Vagina (tissue), 2 donors: ENCODE data around the gene PTGR2.

ENCODE experiments used
- POLR2A ChIP-seq, 2 donors: fragments of 450-650 bp; IDR thresholded peaks; one replicate each; pipeline ENCODE4 v1.6.1; 2017; ENCODE audit warnings: antibody characterized with exemption in 2 of 2, mild to moderate bottlenecking in 2 of 2, moderate library complexity in 2 of 2
- POLR2AphosphoS5 ChIP-seq, 2 donors: sonication (generic); formaldehyde crosslinking; IDR thresholded peaks; one replicate each; pipeline ENCODE4 v1.9.0; 2017; ENCODE audit warnings: antibody characterized with exemption in 2 of 2, mild to moderate bottlenecking in 2 of 2, low read depth in 1 of 2; ENCODE audit not compliant: insufficient read depth in 1 of 2
- TF ChIP-seq, protein P1 (sequence below), 3 experiments: fragments of 450-650 bp in 2 of 3; fragments of 200-600 bp in 1 of 3; sonication (generic) in 1 of 3; IDR thresholded peaks; one replicate each; pipeline ENCODE4 v1.5.1; 2017 to 2019; ENCODE audit warnings: antibody characterized with exemption in 3 of 3, mild to moderate bottlenecking in 2 of 3, moderate library complexity in 2 of 3

DNA sequence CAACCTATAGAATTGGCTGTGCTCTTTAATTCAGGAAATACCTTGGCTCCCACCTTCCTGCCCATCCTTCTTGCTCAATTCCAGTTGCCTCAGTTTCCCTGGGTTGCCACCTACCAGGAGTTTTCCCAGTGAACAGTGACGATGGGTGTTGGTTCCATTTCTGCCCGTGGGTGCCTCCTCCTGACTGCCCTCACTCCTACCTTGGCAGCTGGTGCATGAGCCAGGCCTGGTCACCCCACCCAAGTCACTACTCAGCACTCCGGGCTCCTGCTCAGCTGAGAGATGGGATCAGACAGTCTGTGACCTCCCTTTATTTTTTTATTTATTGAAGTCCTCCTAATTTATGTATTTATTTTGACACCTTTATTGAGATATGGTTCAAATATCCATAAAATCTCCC lies 31.0 kb upstream of the PTGR2 start:
- TF ChIP-seq, protein P1, sequence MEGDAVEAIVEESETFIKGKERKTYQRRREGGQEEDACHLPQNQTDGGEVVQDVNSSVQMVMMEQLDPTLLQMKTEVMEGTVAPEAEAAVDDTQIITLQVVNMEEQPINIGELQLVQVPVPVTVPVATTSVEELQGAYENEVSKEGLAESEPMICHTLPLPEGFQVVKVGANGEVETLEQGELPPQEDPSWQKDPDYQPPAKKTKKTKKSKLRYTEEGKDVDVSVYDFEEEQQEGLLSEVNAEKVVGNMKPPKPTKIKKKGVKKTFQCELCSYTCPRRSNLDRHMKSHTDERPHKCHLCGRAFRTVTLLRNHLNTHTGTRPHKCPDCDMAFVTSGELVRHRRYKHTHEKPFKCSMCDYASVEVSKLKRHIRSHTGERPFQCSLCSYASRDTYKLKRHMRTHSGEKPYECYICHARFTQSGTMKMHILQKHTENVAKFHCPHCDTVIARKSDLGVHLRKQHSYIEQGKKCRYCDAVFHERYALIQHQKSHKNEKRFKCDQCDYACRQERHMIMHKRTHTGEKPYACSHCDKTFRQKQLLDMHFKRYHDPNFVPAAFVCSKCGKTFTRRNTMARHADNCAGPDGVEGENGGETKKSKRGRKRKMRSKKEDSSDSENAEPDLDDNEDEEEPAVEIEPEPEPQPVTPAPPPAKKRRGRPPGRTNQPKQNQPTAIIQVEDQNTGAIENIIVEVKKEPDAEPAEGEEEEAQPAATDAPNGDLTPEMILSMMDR (IDR thresholded peaks at IDR 0.05), result no peak
- no peak for TF ChIP-seq POLR2A (IDR thresholded peaks at IDR 0.05)
- no peak for TF ChIP-seq POLR2AphosphoS5 (IDR thresholded peaks at IDR 0.05; ENCODE audit: insufficient read depth in 1 of 2, low read depth in 1 of 2)
